ENCODE data around the gene RAET1G.

RAET1G gene

GRCh38 chr6:149891259-149891658, 31.7 kb downstream of the RAET1G start:
- DNase-seq = no peak

- no peak for DNase-seq
These were observed 32.3 kb downstream of the RAET1G start for GRCh38 chr6:149890629-149891045.

GRCh38 chr6:149889326-149889725, 33.6 kb downstream of the RAET1G start:
- DNase-seq = no peak

GRCh38 chr6:149888659-149889058, 34.3 kb downstream of the RAET1G start:
- peak in 1 of 2 experiments; percentile 19 for DNase-seq

- DNase-seq = no peak
These were observed 34.8 kb downstream of the RAET1G start for GRCh38 chr6:149888093-149888492.

- DNase-seq = no peak
These were observed 35.6 kb downstream of the RAET1G start for GRCh38 chr6:149887343-149887742.

- no peak for DNase-seq
These were observed 37.0 kb downstream of the RAET1G start for GRCh38 chr6:149885888-149886287.

GRCh38 chr6:149884617-149885016, 38.3 kb downstream of the RAET1G start:
- DNase-seq = no peak

GRCh38 chr6:149884215-149884614, 38.7 kb downstream of the RAET1G start:
- peak in 1 of 2 experiments; percentile 31 for DNase-seq

GRCh38 chr6:149881860-149882259, 41.1 kb downstream of the RAET1G start:
- DNase-seq = no peak

GRCh38 chr6:149881066-149881766, 41.7 kb downstream of the RAET1G start:
- DNase-seq = peak in 1 of 2 experiments; percentile 29

- DNase-seq = no peak
These were observed 45.3 kb downstream of the RAET1G start for GRCh38 chr6:149877659-149878058.

GRCh38 chr6:149876241-149876933, 46.5 kb downstream of the RAET1G start:
- no peak for DNase-seq

- no peak for DNase-seq
These were observed 50.7 kb downstream of the RAET1G start for GRCh38 chr6:149872233-149872632.

- DNase-seq = no peak
These were observed 51.7 kb downstream of the RAET1G start for GRCh38 chr6:149871182-149871581.

- DNase-seq = no peak
These were observed 53.5 kb downstream of the RAET1G start for GRCh38 chr6:149869275-149869892.

- DNase-seq = no peak
These were observed 54.9 kb downstream of the RAET1G start for GRCh38 chr6:149867876-149868640.
